HepG2 (cell line): ENCODE measurements around the gene PGRMC1. TPM values are rescaled to one million over a fixed set of nuclear protein-coding genes. Genes with fewer than 3 reads are reported as not detected.

Source experiments
- CHD2 ChIP-seq: IDR thresholded peaks from 2 replicates; pipeline ENCODE4 v1.6.1; 2011; ENCODE audit warnings: low read depth, low read length, improper control_type of control experiment
- DR1 ChIP-seq: sonication (generic); formaldehyde crosslinking; IDR thresholded peaks from 2 replicates; pipeline ENCODE4 v1.8.0; 2021; ENCODE audit warnings: mild to moderate bottlenecking, missing genetic modification reagents, inconsistent platforms
- FOXC1 ChIP-seq: sonication (generic); formaldehyde crosslinking; IDR thresholded peaks from 2 replicates; pipeline ENCODE4 v1.8.0; 2022; ENCODE audit warnings: mild to moderate bottlenecking, missing genetic modification reagents, borderline replicate concordance
- GABPB1 ChIP-seq: IDR thresholded peaks from 2 replicates; pipeline ENCODE4 v1.6.1; 2016; ENCODE audit warnings: mild to moderate bottlenecking, missing genetic modification reagents, moderate library complexity, missing compliant biosample characterization
- GATAD2A ChIP-seq: IDR thresholded peaks from 2 replicates; pipeline ENCODE4 v1.6.1; 2016
- HDAC2 ChIP-seq: sonication (generic); formaldehyde crosslinking; IDR thresholded peaks from 2 replicates; pipeline ENCODE4 v1.4.0; 2020; ENCODE audit warnings: missing genetic modification reagents
- KMT2B ChIP-seq: IDR thresholded peaks from 2 replicates; pipeline ENCODE4 v1.6.1; 2016; ENCODE audit warnings: missing genetic modification reagents, missing compliant biosample characterization
- RCOR2 ChIP-seq: IDR thresholded peaks from 2 replicates; pipeline ENCODE4 v1.6.1; 2016; ENCODE audit warnings: missing biosample characterization, missing genetic modification reagents
- SNAPC2 ChIP-seq: sonication (generic); formaldehyde crosslinking; IDR thresholded peaks from 2 replicates; pipeline ENCODE4 v1.8.1; 2022; ENCODE audit warnings: mild to moderate bottlenecking, missing genetic modification reagents
- U2AF1 ChIP-seq: fragments of 200-400 bp; formaldehyde crosslinking; optimal IDR thresholded peaks from 2 replicates; pipeline ENCODE3; 2017; ENCODE audit warnings: mild to moderate bottlenecking, low read depth, low read length
- ZFX ChIP-seq: sonication (generic); formaldehyde crosslinking; IDR thresholded peaks from 2 replicates; pipeline ENCODE4 v1.4.0; 2020; ENCODE audit warnings: mild to moderate bottlenecking, low read depth, missing genetic modification reagents, moderate library complexity
- ZMYM4 ChIP-seq: sonication (generic); formaldehyde crosslinking; IDR thresholded peaks from 2 replicates; pipeline ENCODE4 v1.8.1; 2023; ENCODE audit warnings: mild to moderate bottlenecking, missing genetic modification reagents
- ZNF430 ChIP-seq: sonication (generic); formaldehyde crosslinking; IDR thresholded peaks from 2 replicates; pipeline ENCODE4 v1.9.0; 2021; ENCODE audit warnings: mild to moderate bottlenecking, missing genetic modification reagents
- ZZZ3 ChIP-seq: sonication (generic); formaldehyde crosslinking; IDR thresholded peaks from 2 replicates; pipeline ENCODE4 v1.4.0; 2020; ENCODE audit warnings: missing genetic modification reagents, mild to moderate bottlenecking, borderline replicate concordance
- polyA plus RNA-seq, 8 experiments: library from polyadenylated mRNA; depleted of rRNA in 3 of 8; stranded (reverse) in 7 of 8; unstranded in 1 of 8; fragments of >200 nt; fragmentation: Illumina TruSeq in 4 of 8; extraction: Trizol in 4 of 8; gene quantifications; 2 replicates each; pipeline versions ENCODE4 v1.2.1 to v1.2.3, GENCODE V29; 2011 to 2016; ENCODE audit warnings: low read depth in 4 of 8, missing spikeins in 1 of 8, mixed read lengths in 1 of 8; ENCODE audit not compliant: insufficient read depth in 1 of 8
- total RNA-seq, 5 experiments: library from RNA; depleted of rRNA; stranded (reverse); fragments of >200 nt; fragmentation: Illumina TruSeq; extraction: Trizol; gene quantifications; 2 replicates each; pipeline ENCODE4 v1.2.3, GENCODE V29; 2016; ENCODE audit warnings: low read depth in 1 of 5
- TF ChIP-seq, protein P1 (sequence below): IDR thresholded peaks from 2 replicates; pipeline ENCODE4 v1.6.1; 2018; ENCODE audit warnings: missing genetic modification reagents, mild to moderate bottlenecking, missing compliant biosample characterization
- TF ChIP-seq, protein P2 (sequence below): sonication (generic); formaldehyde crosslinking; IDR thresholded peaks from 2 replicates; pipeline ENCODE4 v1.5.1; 2020; ENCODE audit warnings: mild to moderate bottlenecking, missing genetic modification reagents, moderate library complexity
- TF ChIP-seq, protein P3 (sequence below): sonication (generic); formaldehyde crosslinking; IDR thresholded peaks from 2 replicates; pipeline ENCODE4 v1.5.1; 2020; ENCODE audit warnings: missing genetic modification reagents, mild to moderate bottlenecking, borderline replicate concordance
- TF ChIP-seq, protein P4 (sequence below): sonication (generic); formaldehyde crosslinking; IDR thresholded peaks from 2 replicates; pipeline ENCODE4 v1.4.0; 2020; ENCODE audit warnings: mild to moderate bottlenecking, missing genetic modification reagents
- TF ChIP-seq, protein P5 (sequence below): IDR thresholded peaks from 2 replicates; pipeline ENCODE4 v1.6.1; 2016; ENCODE audit warnings: low read depth, control low read depth

The PGRMC1 gene
- total and polyA plus RNA-seq, 2 of the 13 experiments (the other 11 are each of a cell fraction or from before 2014, with no cell fraction given), result 44.7 to 124 TPM

DNA sequence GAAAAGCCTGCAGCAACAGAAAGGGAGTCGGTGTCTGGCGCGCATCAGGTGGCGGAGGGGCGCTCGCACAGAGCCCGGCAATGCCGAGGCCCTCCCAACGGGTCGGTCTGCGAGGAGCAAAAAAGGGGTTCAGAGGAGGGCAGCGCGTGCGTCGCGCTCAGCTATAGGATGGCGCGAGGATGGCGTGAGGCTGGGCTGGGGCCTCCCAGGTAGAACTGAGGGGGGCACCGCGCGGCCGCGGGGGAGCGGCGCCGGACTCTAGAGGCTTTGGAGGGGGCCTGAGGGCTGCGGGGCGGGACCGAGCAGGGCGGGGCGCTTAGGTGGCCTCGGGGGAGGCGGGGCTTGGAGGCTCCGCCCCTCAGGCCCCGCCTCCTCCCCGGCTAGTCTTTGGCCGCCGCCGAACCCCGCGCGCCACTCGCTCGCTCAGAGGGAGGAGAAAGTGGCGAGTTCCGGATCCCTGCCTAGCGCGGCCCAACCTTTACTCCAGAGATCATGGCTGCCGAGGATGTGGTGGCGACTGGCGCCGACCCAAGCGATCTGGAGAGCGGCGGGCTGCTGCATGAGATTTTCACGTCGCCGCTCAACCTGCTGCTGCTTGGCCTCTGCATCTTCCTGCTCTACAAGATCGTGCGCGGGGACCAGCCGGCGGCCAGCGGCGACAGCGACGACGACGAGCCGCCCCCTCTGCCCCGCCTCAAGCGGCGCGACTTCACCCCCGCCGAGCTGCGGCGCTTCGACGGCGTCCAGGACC is at the start of gene PGRMC1 (continued):
- TF ChIP-seq, protein P1, sequence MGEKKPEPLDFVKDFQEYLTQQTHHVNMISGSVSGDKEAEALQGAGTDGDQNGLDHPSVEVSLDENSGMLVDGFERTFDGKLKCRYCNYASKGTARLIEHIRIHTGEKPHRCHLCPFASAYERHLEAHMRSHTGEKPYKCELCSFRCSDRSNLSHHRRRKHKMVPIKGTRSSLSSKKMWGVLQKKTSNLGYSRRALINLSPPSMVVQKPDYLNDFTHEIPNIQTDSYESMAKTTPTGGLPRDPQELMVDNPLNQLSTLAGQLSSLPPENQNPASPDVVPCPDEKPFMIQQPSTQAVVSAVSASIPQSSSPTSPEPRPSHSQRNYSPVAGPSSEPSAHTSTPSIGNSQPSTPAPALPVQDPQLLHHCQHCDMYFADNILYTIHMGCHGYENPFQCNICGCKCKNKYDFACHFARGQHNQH (CRISPR knock-in tag), result 0 out of 2 replicates have a peak, but pooled peaks have one; percentile 39
- TF ChIP-seq GABPB1 (CRISPR knock-in tag) (peak; percentile 61; the same call in 1 of the 2 replicates), DR1 (no peak), ZFX (peak; percentile 72), CHD2 (0 out of 2 replicates have a peak, but pooled peaks have one; percentile 15), ZZZ3 (CRISPR knock-in tag) (no peak), RCOR2 (CRISPR knock-in tag) (no peak), ZNF430 (CRISPR knock-in tag) (0 out of 2 replicates have a peak, but pooled peaks have one; percentile 49), ZMYM4 (CRISPR knock-in tag) (peak; percentile 60), HDAC2 (CRISPR knock-in tag) (no peak), SNAPC2 (CRISPR knock-in tag) (no peak), GATAD2A (CRISPR knock-in tag) (no peak), KMT2B (CRISPR knock-in tag) (peak; percentile 36), FOXC1 (CRISPR knock-in tag) (no peak), U2AF1 (no peak)
- TF ChIP-seq, protein P2, sequence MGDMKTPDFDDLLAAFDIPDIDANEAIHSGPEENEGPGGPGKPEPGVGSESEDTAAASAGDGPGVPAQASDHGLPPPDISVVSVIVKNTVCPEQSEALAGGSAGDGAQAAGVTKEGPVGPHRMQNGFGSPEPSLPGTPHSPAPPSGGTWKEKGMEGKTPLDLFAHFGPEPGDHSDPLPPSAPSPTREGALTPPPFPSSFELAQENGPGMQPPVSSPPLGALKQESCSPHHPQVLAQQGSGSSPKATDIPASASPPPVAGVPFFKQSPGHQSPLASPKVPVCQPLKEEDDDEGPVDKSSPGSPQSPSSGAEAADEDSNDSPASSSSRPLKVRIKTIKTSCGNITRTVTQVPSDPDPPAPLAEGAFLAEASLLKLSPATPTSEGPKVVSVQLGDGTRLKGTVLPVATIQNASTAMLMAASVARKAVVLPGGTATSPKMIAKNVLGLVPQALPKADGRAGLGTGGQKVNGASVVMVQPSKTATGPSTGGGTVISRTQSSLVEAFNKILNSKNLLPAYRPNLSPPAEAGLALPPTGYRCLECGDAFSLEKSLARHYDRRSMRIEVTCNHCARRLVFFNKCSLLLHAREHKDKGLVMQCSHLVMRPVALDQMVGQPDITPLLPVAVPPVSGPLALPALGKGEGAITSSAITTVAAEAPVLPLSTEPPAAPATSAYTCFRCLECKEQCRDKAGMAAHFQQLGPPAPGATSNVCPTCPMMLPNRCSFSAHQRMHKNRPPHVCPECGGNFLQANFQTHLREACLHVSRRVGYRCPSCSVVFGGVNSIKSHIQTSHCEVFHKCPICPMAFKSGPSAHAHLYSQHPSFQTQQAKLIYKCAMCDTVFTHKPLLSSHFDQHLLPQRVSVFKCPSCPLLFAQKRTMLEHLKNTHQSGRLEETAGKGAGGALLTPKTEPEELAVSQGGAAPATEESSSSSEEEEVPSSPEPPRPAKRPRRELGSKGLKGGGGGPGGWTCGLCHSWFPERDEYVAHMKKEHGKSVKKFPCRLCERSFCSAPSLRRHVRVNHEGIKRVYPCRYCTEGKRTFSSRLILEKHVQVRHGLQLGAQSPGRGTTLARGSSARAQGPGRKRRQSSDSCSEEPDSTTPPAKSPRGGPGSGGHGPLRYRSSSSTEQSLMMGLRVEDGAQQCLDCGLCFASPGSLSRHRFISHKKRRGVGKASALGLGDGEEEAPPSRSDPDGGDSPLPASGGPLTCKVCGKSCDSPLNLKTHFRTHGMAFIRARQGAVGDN, result peak; percentile 70
- TF ChIP-seq, protein P3, sequence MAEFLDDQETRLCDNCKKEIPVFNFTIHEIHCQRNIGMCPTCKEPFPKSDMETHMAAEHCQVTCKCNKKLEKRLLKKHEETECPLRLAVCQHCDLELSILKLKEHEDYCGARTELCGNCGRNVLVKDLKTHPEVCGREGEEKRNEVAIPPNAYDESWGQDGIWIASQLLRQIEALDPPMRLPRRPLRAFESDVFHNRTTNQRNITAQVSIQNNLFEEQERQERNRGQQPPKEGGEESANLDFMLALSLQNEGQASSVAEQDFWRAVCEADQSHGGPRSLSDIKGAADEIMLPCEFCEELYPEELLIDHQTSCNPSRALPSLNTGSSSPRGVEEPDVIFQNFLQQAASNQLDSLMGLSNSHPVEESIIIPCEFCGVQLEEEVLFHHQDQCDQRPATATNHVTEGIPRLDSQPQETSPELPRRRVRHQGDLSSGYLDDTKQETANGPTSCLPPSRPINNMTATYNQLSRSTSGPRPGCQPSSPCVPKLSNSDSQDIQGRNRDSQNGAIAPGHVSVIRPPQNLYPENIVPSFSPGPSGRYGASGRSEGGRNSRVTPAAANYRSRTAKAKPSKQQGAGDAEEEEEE (CRISPR knock-in tag), result no peak
- TF ChIP-seq, protein P4, sequence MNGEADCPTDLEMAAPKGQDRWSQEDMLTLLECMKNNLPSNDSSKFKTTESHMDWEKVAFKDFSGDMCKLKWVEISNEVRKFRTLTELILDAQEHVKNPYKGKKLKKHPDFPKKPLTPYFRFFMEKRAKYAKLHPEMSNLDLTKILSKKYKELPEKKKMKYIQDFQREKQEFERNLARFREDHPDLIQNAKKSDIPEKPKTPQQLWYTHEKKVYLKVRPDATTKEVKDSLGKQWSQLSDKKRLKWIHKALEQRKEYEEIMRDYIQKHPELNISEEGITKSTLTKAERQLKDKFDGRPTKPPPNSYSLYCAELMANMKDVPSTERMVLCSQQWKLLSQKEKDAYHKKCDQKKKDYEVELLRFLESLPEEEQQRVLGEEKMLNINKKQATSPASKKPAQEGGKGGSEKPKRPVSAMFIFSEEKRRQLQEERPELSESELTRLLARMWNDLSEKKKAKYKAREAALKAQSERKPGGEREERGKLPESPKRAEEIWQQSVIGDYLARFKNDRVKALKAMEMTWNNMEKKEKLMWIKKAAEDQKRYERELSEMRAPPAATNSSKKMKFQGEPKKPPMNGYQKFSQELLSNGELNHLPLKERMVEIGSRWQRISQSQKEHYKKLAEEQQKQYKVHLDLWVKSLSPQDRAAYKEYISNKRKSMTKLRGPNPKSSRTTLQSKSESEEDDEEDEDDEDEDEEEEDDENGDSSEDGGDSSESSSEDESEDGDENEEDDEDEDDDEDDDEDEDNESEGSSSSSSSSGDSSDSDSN (CRISPR knock-in tag), result peak; percentile 34; the same call in 1 of the 2 replicates
- TF ChIP-seq, protein P5, sequence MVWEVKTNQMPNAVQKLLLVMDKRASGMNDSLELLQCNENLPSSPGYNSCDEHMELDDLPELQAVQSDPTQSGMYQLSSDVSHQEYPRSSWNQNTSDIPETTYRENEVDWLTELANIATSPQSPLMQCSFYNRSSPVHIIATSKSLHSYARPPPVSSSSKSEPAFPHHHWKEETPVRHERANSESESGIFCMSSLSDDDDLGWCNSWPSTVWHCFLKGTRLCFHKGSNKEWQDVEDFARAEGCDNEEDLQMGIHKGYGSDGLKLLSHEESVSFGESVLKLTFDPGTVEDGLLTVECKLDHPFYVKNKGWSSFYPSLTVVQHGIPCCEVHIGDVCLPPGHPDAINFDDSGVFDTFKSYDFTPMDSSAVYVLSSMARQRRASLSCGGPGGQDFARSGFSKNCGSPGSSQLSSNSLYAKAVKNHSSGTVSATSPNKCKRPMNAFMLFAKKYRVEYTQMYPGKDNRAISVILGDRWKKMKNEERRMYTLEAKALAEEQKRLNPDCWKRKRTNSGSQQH (CRISPR knock-in tag), result 0 out of 2 replicates have a peak, but pooled peaks have one; percentile 60
